A549 (cell line): ENCODE results near the gene P4HA3. TPM values are rescaled to one million over a fixed set of nuclear protein-coding genes. Genes with fewer than 3 reads are reported as not detected.
A peak's percentile ranks its signal among the peaks of the same experiment; 100 is the strongest.

ENCODE experiments used
- ATAC-seq, 2 experiments: fragments of 200-7000 bp in 1 of 2; fragments of >200 bp in 1 of 2; cut with Nextera tagmentation in 1 of 2; cut with Tn5 transposase in 1 of 2; 3 replicates each; pipeline versions ENCODE4 v1.8.0 to v1.9.1; 2018 to 2020; ENCODE audit warnings: mild to moderate bottlenecking in 1 of 2, moderate library complexity in 1 of 2
- CTCF ChIA-PET: fragments of 300-600 bp; sonication (Branson Sonifier 250); formaldehyde crosslinking; extraction: SDS; loops from one replicate; lab custom pipeline; 2021; ENCODE audit warnings: antibody characterized with exemption, inconsistent platforms; lab: Yijun Ruan, JAX
- POLR2A ChIA-PET: fragments of 350-600 bp; formaldehyde crosslinking; extraction: SDS; loops from one replicate; lab custom pipeline; 2021; ENCODE audit warnings: antibody characterized with exemption, inconsistent platforms; lab: Yijun Ruan, JAX
- DNase-seq, 2 experiments: peaks; one replicate each; pipeline versions ENCODE4 v3.0.0 to v3.0.0-alpha.2; 2011 to 2016; ENCODE audit warnings: low read depth in 1 of 2, low spot score in 1 of 2
- FAIRE-seq: peaks from 2 replicates; lab custom pipeline; 2011; peaks lifted over from hg19 to GRCh38; lab: Jason Lieb, UNC
- H3K27ac ChIP-seq, 2 experiments: fragments of >200 bp; sonication (Bioruptor Twin); formaldehyde crosslinking; 3 replicates each; pipeline ENCODE4 v1.5.1; 2016 to 2017
- H3K4me1 ChIP-seq: fragments of >200 bp; sonication (Bioruptor Twin); formaldehyde crosslinking; 3 replicates; pipeline ENCODE4 v1.6.1; 2016
- H3K4me2 ChIP-seq: fragments of >200 bp; sonication (Bioruptor Twin); formaldehyde crosslinking; 3 replicates; pipeline ENCODE4 v1.6.1; 2016
- H3K4me3 ChIP-seq: fragments of >200 bp; sonication (Bioruptor Twin); formaldehyde crosslinking; 3 replicates; pipeline ENCODE4 v1.5.1; 2016
- H3K9me3 ChIP-seq: fragments of >200 bp; sonication (Bioruptor Twin); formaldehyde crosslinking; 3 replicates; pipeline ENCODE4 v1.6.1; 2016
- CBX2 ChIP-seq: fragments of 200-600 bp; sonication (generic); IDR thresholded peaks from 2 replicates; pipeline ENCODE4 v1.6.1; 2016; ENCODE audit warnings: low read depth, mild to moderate bottlenecking, borderline replicate concordance
- CBX8 ChIP-seq: fragments of 200-600 bp; sonication (generic); IDR thresholded peaks from 2 replicates; pipeline ENCODE4 v1.6.1; 2016
- CEBPB ChIP-seq, 2 experiments: fragments of >200 bp in 1 of 2; sonication (Bioruptor Twin) in 1 of 2; formaldehyde crosslinking in 1 of 2; IDR thresholded peaks; 2 replicates each; pipeline ENCODE4 v1.6.1; 2012 to 2016
- CHD2 ChIP-seq: fragments of 150-350 bp; IDR thresholded peaks from 2 replicates; pipeline ENCODE4 v1.6.1; 2014; ENCODE audit warnings: low read length; ENCODE audit not compliant: partially characterized antibody
- ESRRA ChIP-seq: fragments of 150-350 bp; IDR thresholded peaks from 2 replicates; pipeline ENCODE4 v1.6.1; 2014; ENCODE audit warnings: mild to moderate bottlenecking, low read length, borderline replicate concordance
- FOXS1 ChIP-seq: fragments of 250-450 bp; sonication (Bioruptor Pico); IDR thresholded peaks from 2 replicates; pipeline ENCODE4 v1.5.0; 2020; ENCODE audit warnings: mild to moderate bottlenecking, moderate library complexity
- HEYL ChIP-seq: fragments of 250-450 bp; sonication (Bioruptor Pico); IDR thresholded peaks from 2 replicates; pipeline ENCODE4 v1.8.0; 2021; ENCODE audit warnings: mild to moderate bottlenecking, moderate library complexity
- HOXB13 ChIP-seq: fragments of 250-450 bp; sonication (Bioruptor Pico); IDR thresholded peaks from 2 replicates; pipeline ENCODE4 v1.5.0; 2020; ENCODE audit warnings: low read depth, mild to moderate bottlenecking, moderate library complexity
- HOXB5 ChIP-seq: fragments of 250-450 bp; sonication (Bioruptor Pico); IDR thresholded peaks from 2 replicates; pipeline ENCODE4 v1.5.0; 2020; ENCODE audit warnings: mild to moderate bottlenecking, moderate library complexity
- JUN ChIP-seq, 2 experiments: fragments of >200 bp; sonication (Bioruptor Twin); formaldehyde crosslinking; IDR thresholded peaks; 2 replicates in 1 of 2; 3 replicates in 1 of 2; pipeline ENCODE4 v1.6.1; 2016 to 2017
- JUNB ChIP-seq: fragments of >200 bp; sonication (Bioruptor Twin); formaldehyde crosslinking; IDR thresholded peaks from 2 replicates; pipeline ENCODE4 v1.6.1; 2016
- KDM1A ChIP-seq: fragments of 200-600 bp; sonication (generic); IDR thresholded peaks from 2 replicates; pipeline ENCODE4 v1.6.1; 2016; ENCODE audit warnings: low read depth, mild to moderate bottlenecking
- KDM5A ChIP-seq: fragments of 200-600 bp; sonication (generic); IDR thresholded peaks from 2 replicates; pipeline ENCODE4 v1.6.1; 2016; ENCODE audit warnings: antibody characterized with exemption, mild to moderate bottlenecking
- MAZ ChIP-seq: fragments of 150-350 bp; IDR thresholded peaks from 2 replicates; pipeline ENCODE4 v1.6.1; 2014; ENCODE audit warnings: antibody characterized with exemption, low read depth, low read length, borderline replicate concordance
- MYC ChIP-seq: IDR thresholded peaks from 2 replicates; pipeline ENCODE4 v1.6.1; 2012; ENCODE audit warnings: mild to moderate bottlenecking, inconsistent platforms, low read length, improper control_type of control experiment, borderline replicate concordance
- PHF8 ChIP-seq: fragments of 200-600 bp; sonication (generic); IDR thresholded peaks from 2 replicates; pipeline ENCODE4 v1.6.1; 2016; ENCODE audit warnings: low read depth, mild to moderate bottlenecking, antibody characterized with exemption, moderate library complexity, borderline replicate concordance
- RCOR1 ChIP-seq: fragments of 150-350 bp; IDR thresholded peaks from 2 replicates; pipeline ENCODE4 v1.6.1; 2014; ENCODE audit warnings: antibody characterized with exemption, low read length, low read depth
- RFX5 ChIP-seq: fragments of 450-650 bp; IDR thresholded peaks from 2 replicates; pipeline ENCODE4 v1.7.1; 2014; ENCODE audit warnings: antibody characterized with exemption, mild to moderate bottlenecking, moderate library complexity
- SMC3 ChIP-seq: fragments of >200 bp; sonication (Bioruptor Twin); formaldehyde crosslinking; IDR thresholded peaks from 3 replicates; pipeline ENCODE4 v1.6.1; 2018; ENCODE audit warnings: inconsistent platforms
- TFCP2L1 ChIP-seq: fragments of 250-450 bp; sonication (Bioruptor Pico); IDR thresholded peaks from 2 replicates; pipeline ENCODE4 v1.5.0; 2021; ENCODE audit warnings: mild to moderate bottlenecking
- ZSCAN20 ChIP-seq: fragments of 250-450 bp; sonication (Bioruptor Pico); IDR thresholded peaks from 2 replicates; pipeline ENCODE4 v1.8.0; 2022; ENCODE audit warnings: mild to moderate bottlenecking, moderate library complexity
- WGBS: methylation state at CpG from one replicate; pipeline ENCODE4 v1.1.6; 2017; ENCODE audit errors: missing lambda C conversion rate; 5-methylcytosine and 5-hydroxymethylcytosine counted together
- polyA plus RNA-seq, 4 experiments: library from polyadenylated mRNA; depleted of rRNA in 3 of 4; stranded (reverse); fragments of >200 nt; fragmentation: RNase III in 1 of 4; extraction: RNeasy Plus Mini Kit Qiagen cat#74134 plus additional on column Dnase treatment in 1 of 4; gene quantifications; 2 replicates in 3 of 4; 3 replicates in 1 of 4; pipeline ENCODE4 v1.2.3, GENCODE V29; 2011 to 2017
- TF ChIP-seq, protein P1 (sequence below): fragments of 450-650 bp; IDR thresholded peaks from 2 replicates; pipeline ENCODE4 v1.6.1; 2014; ENCODE audit warnings: antibody characterized with exemption
- TF ChIP-seq, protein P2 (sequence below): fragments of >200 bp; sonication (Bioruptor Twin); formaldehyde crosslinking; IDR thresholded peaks from 3 replicates; pipeline ENCODE4 v1.5.1; 2016
- TF ChIP-seq, protein P3 (sequence below): IDR thresholded peaks from 2 replicates; pipeline ENCODE4 v1.6.1; 2012

P4HA3 gene
- polyA plus RNA-seq, 2 of the 4 experiments (the other 2 are of a cell fraction), result 48.1 to 50.4 TPM

DNA sequence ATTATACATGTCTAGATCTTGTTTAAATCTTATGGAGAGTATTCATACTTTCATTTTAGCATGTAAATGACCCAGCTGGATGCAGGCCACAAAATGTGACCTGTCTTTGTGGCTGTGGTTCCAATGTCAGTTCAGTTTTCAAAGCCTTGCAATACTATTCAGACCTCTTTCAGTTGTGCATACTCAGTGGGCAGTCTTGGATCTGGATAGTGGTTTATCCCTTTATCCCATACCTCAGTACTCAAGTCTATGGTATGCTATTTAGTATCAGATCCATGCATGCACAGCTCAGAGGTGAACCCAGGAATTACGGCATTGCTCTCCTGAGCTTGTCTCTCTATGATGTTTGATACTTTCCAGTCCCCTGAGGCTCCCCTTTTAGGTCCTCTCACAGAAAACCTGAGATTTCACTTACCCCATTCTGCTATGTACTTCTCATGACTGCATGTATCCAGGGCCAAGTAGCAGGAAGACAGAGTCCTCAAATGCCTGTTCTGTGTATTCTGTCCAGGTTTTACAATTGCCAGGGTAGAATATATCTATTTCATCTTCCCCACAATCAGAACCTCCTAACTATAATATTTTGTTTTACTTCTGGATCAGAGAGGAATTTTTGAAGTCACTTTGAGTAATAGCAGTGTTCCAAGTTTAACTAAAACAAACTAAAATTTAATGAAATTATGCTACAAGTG lies 6.9 kb upstream of the P4HA3 start:
- FAIRE-seq, result no peak
- Histone ChIP-seq H3K4me2 (peak overlapping the region; percentile 43), H3K27ac (peak overlapping the region; percentile 81 to 89), H3K4me1 (peaks cover 26% of the 10 kb centered on the region), H3K4me3 (no peak overlapping the region)
- DNase-seq, result no peak
- ChIA-PET CTCF (interaction anchor here (1.0 to 4.8 kb wide), 5 partner anchors 11 to 125 kb away, joined by 3 to 31 read pairs (median 4); no protein-coding TSS in a partner anchor), POLR2A (interaction anchor here (0.6 kb wide), 1 partner anchor 40 kb away, joined by 3 read pairs; no protein-coding TSS in a partner anchor)
- ATAC-seq, result peak in 1 of 2 experiments; percentile 53; a peak in 3 of 6 replicates
- 84% methylated on average over 1 of the region's 1 CpG for WGBS
- TF ChIP-seq KDM5A (no peak), FOXS1 (no peak), PHF8 (no peak), JUN (IDR thresholded peaks at IDR 0.05) (no peak), HOXB5 (CRISPR knock-in tag) (no peak), TFCP2L1 (CRISPR knock-in tag) (no peak), RFX5 (no peak), RCOR1 (no peak)
- TF ChIP-seq, all 56 proteins: peak for 0
- peaks cover 36% of the 10 kb centered on the region for H3K9me3 ChIP-seq

DNA sequence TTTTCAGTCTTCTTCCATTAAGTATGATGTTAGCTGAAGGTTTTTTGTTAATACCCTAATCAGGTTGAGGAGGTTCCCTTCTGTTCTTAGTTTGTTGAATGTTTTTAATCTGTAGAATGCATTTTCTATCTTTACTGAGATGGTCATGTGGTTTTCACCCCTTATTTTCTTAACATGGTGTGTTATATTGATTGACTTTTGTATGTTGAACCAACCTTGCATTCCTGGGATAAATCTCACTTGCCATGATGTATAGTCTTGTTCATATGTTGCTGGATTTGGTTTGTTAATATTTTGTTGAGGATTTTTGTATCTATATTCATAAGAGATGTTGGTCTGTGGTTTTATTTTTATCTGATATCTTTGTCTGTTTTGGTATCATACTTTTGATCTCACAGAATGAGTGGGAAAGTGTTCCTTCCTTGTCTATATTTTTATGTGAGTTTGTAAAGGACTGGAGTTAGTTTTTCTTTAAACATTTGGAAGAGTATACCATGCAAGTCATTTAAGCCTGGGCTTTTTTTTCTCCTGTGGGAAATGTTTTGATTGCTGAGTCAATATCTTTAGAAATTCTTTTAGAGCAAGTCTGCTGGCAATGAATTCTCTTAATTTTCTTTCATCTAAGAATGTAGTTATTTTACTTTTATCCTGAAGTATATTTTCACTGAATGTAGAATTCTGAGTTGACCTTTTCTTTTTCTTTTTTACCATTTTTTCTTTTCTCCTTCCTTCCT lies 5.5 kb upstream of the P4HA3 start:
- POLR2A ChIA-PET, result no interaction called here
- TF ChIP-seq HEYL (CRISPR knock-in tag) (no peak), HOXB5 (CRISPR knock-in tag) (no peak), JUNB (no peak), MYC (no peak), CBX2 (no peak), CHD2 (no peak)
- CTCF ChIA-PET, result interaction anchor here (0.7 to 2.5 kb wide), 4 partner anchors 8 to 61 kb away, joined by 3 to 6 read pairs (median 4); no protein-coding TSS in a partner anchor
- H3K4me3 ChIP-seq, result no peak overlapping the region
- H3K4me2 ChIP-seq, result no peak overlapping the region
- H3K27ac ChIP-seq, result peak overlapping the region; percentile 81 to 89; a peak in 5 of 6 replicates
- peaks cover 32% of the 10 kb centered on the region for H3K4me1 ChIP-seq
- DNase-seq (peak in 1 of 2 experiments; percentile 37), ATAC-seq (no peak), FAIRE-seq (no peak)
- peaks cover 45% of the 10 kb centered on the region for H3K9me3 ChIP-seq

DNA sequence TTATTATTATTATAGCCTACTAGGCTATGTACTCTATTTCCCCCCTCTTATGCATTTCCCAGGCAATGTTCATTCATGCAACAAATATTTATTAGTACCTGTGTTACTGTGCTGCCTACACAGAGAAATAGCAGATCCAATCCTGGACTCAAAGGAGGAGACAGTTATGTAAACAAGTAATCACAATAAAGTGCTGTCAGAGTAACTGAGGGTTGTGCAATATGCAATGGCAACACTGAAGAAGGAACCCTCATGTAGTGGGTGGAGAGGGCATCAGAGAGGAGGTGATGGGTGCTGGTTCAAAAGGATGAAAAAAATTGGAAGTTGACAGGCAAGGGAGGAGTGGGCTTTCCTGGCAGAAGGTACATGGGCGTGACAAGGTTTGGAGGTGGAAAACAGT lies 886 bp upstream of the P4HA3 start:
- ChIA-PET POLR2A (no interaction called here), CTCF (interaction anchor here (0.7 to 1.7 kb wide), 2 partner anchors 11 to 56 kb away, joined by 3 to 5 read pairs; no protein-coding TSS in a partner anchor)
- ATAC-seq, result no peak
- H3K4me2 ChIP-seq, result peak overlapping the region; percentile 89
- no peak overlapping the region for H3K4me3 ChIP-seq
- peak overlapping the region; percentile 91 to 94; a peak in 5 of 6 replicates for H3K27ac ChIP-seq
- FAIRE-seq, result no peak
- peak; percentile 63 to 77; a peak in 3 of 4 replicates for TF ChIP-seq CEBPB (IDR thresholded peaks at IDR 0.05)
- TF ChIP-seq, protein P1, sequence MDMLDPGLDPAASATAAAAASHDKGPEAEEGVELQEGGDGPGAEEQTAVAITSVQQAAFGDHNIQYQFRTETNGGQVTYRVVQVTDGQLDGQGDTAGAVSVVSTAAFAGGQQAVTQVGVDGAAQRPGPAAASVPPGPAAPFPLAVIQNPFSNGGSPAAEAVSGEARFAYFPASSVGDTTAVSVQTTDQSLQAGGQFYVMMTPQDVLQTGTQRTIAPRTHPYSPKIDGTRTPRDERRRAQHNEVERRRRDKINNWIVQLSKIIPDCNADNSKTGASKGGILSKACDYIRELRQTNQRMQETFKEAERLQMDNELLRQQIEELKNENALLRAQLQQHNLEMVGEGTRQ, result no peak
- DNase-seq, result peak in 1 of 2 experiments; percentile 33
- H3K4me1 ChIP-seq, result peaks cover 41% of the 10 kb centered on the region
- WGBS, result 75% methylated on average over 1 of the region's 1 CpG
- peaks cover 35% of the 10 kb centered on the region for H3K9me3 ChIP-seq

DNA sequence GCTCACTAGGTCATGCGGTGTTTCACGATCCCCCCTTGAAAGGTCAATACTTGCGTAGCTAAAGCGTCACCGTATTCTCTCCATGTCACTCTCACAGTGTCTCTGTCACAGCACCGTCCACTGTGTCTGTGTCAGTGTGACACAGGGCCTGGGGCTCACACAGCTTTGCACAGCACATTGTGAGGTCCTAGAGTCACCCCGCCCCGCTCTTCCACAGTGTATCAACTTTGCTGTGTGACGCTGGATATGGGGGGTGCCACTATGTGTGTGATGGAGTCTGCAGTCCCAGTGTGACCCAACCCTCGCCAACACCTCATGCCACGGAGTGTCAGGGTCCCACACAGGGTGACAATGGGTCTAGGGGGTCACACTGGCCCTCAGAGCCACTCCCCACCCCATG lies 583 bp downstream of the P4HA3 start:
- CTCF ChIA-PET, result interaction anchor here (0.6 to 3.1 kb wide), 4 partner anchors 30 to 543 kb away, joined by 3 to 11 read pairs (median 3); no protein-coding TSS in a partner anchor
- Histone ChIP-seq H3K27ac (peak overlapping the region; percentile 91 to 94), H3K4me3 (peak overlapping the region; percentile 77), H3K9me3 (peaks cover 21% of the 10 kb centered on the region), H3K4me1 (peaks cover 56% of the 10 kb centered on the region), H3K4me2 (peak overlapping the region; percentile 89)
- WGBS, result 66% methylated on average over 10 of the region's 11 CpGs
- POLR2A ChIA-PET, result no interaction called here
- FAIRE-seq, result no peak
- peak; percentile 59 to 64; a peak in 5 of 6 replicates for ATAC-seq
- TF ChIP-seq ZSCAN20 (CRISPR knock-in tag) (no peak), KDM1A (no peak), CBX8 (no peak), CEBPB (IDR thresholded peaks at IDR 0.05) (no peak), SMC3 (no peak), KDM5A (no peak), CBX2 (no peak), MAZ (no peak), HOXB13 (CRISPR knock-in tag) (no peak), ESRRA (no peak)
- TF ChIP-seq, protein P2, sequence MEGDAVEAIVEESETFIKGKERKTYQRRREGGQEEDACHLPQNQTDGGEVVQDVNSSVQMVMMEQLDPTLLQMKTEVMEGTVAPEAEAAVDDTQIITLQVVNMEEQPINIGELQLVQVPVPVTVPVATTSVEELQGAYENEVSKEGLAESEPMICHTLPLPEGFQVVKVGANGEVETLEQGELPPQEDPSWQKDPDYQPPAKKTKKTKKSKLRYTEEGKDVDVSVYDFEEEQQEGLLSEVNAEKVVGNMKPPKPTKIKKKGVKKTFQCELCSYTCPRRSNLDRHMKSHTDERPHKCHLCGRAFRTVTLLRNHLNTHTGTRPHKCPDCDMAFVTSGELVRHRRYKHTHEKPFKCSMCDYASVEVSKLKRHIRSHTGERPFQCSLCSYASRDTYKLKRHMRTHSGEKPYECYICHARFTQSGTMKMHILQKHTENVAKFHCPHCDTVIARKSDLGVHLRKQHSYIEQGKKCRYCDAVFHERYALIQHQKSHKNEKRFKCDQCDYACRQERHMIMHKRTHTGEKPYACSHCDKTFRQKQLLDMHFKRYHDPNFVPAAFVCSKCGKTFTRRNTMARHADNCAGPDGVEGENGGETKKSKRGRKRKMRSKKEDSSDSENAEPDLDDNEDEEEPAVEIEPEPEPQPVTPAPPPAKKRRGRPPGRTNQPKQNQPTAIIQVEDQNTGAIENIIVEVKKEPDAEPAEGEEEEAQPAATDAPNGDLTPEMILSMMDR, result no peak
- TF ChIP-seq, protein P3, sequence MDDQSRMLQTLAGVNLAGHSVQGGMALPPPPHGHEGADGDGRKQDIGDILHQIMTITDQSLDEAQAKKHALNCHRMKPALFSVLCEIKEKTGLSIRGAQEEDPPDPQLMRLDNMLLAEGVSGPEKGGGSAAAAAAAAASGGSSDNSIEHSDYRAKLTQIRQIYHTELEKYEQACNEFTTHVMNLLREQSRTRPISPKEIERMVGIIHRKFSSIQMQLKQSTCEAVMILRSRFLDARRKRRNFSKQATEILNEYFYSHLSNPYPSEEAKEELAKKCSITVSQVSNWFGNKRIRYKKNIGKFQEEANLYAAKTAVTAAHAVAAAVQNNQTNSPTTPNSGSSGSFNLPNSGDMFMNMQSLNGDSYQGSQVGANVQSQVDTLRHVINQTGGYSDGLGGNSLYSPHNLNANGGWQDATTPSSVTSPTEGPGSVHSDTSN, result no peak
- DNase-seq, result no peak
